Body of pancreas (tissue), 4 donors: ENCODE measurements around the gene BCL6. TPM values are rescaled to one million over a fixed set of nuclear protein-coding genes. Genes with fewer than 3 reads are reported as not detected.

Source experiments
- ATAC-seq: fragments of 150-250 bp; one replicate; pipeline ENCODE4 v1.9.1; 2016
- DNase-seq, 4 donors: peaks; one replicate each; pipeline ENCODE4 v3.0.0-alpha.2; 2019
- H3K27ac ChIP-seq, 4 donors: fragments of 200-600 bp; sonication (generic); 1 replicate in 3 of 4; 2 replicates in 1 of 4; pipeline versions ENCODE4 v1.5.1 to v1.6.1; 2016 to 2019; ENCODE audit warnings: mild to moderate bottlenecking in 1 of 4, mixed read lengths in 1 of 4, moderate library complexity in 1 of 4
- H3K27me3 ChIP-seq, 2 donors: fragments of 200-600 bp; sonication (generic); one replicate each; pipeline ENCODE4 v1.6.0; 2016; ENCODE audit warnings: mild to moderate bottlenecking in 1 of 2
- H3K36me3 ChIP-seq, 2 donors: fragments of 200-600 bp; sonication (generic); replicated peaks in 1 of 2; 2 replicates each; pipeline ENCODE4 v1.5.1; 2016; ENCODE audit warnings: low read depth in 2 of 2; ENCODE audit not compliant: insufficient read depth in 1 of 2
- H3K4me1 ChIP-seq: fragments of 200-600 bp; sonication (generic); one replicate; pipeline ENCODE4 v1.6.0; 2016
- H3K4me3 ChIP-seq, 2 donors: fragments of 200-600 bp; sonication (generic); 1 replicate in 1 of 2; 2 replicates in 1 of 2; pipeline ENCODE4 v1.5.1; 2016 to 2019
- H3K9me3 ChIP-seq, 3 donors: fragments of 200-600 bp; sonication (generic); 1 replicate in 2 of 3; 2 replicates in 1 of 3; pipeline ENCODE4 v1.5.1; 2016
- CTCF ChIP-seq, 7 experiments: fragments of 450-650 bp in 4 of 7; fragments of 200-600 bp in 3 of 7; sonication (generic) in 3 of 7; IDR thresholded peaks; one replicate each; pipeline ENCODE4 v1.5.1; 2016 to 2019; ENCODE audit warnings: antibody characterized with exemption in 7 of 7
- POLR2A ChIP-seq, 3 donors: fragments of 450-650 bp; IDR thresholded peaks; one replicate each; pipeline ENCODE4 v1.6.1; 2016; ENCODE audit warnings: antibody characterized with exemption in 3 of 3, mild to moderate bottlenecking in 2 of 3
- WGBS, 2 donors: methylation state at CpG; one replicate each; pipeline ENCODE4 v1.1.5; 2017; 5-methylcytosine and 5-hydroxymethylcytosine counted together
- intact Hi-C: fragments of 100-400 bp; cut with DNase I; formaldehyde crosslinking; loops from one replicate; pipeline ENCODE4 v1.15.1; 2023
- total RNA-seq, 2 donors: library from RNA; depleted of rRNA; stranded (reverse); fragments of >200 nt; gene quantifications; one replicate each; pipeline ENCODE4 v1.1.0, GENCODE V29; 2016

The BCL6 gene
- total RNA-seq, 2 donors from 2014 or later: 45.7 to 53.4 TPM

GRCh38 chr3:187773233-187774184 is 28.2 kb upstream of the BCL6 start:
- TF ChIP-seq CTCF (IDR thresholded peaks at IDR 0.05): no peak
- no peak for TF ChIP-seq POLR2A (IDR thresholded peaks at IDR 0.05)
- no peaks in the 10 kb centered on the region for H3K4me1 ChIP-seq
- H3K9me3 ChIP-seq: no peaks in the 10 kb centered on the region
- peak in 1 of 4 donors; percentile 16 for DNase-seq
- H3K4me3 ChIP-seq: no peak overlapping the region
- intact Hi-C loops: no loop called here
- H3K36me3 ChIP-seq: no peaks in the 10 kb centered on the region
- no peak for ATAC-seq
- 77 to 90% methylated on average over 19 of the region's 19 CpGs for WGBS, 2 donors
- no peaks in the 10 kb centered on the region for H3K27me3 ChIP-seq
- no peak overlapping the region for H3K27ac ChIP-seq

GRCh38 chr3:187770224-187770623 is 25.0 kb upstream of the BCL6 start:
- intact Hi-C loops: no loop called here
- no peak for TF ChIP-seq POLR2A (IDR thresholded peaks at IDR 0.05)
- TF ChIP-seq CTCF (IDR thresholded peaks at IDR 0.05): no peak
- no peak overlapping the region for H3K4me3 ChIP-seq

GRCh38 chr3:187769771-187770170 is 24.5 kb upstream of the BCL6 start:
- WGBS, 2 donors: 18 to 22% methylated on average over 2 of the region's 2 CpGs
- TF ChIP-seq CTCF (IDR thresholded peaks at IDR 0.05) (no peak), POLR2A (IDR thresholded peaks at IDR 0.05) (no peak)
- no peak overlapping the region for H3K27ac ChIP-seq
- no peaks in the 10 kb centered on the region for H3K36me3 ChIP-seq
- no peaks in the 10 kb centered on the region for H3K4me1 ChIP-seq
- no peaks in the 10 kb centered on the region for H3K9me3 ChIP-seq
- no peaks in the 10 kb centered on the region for H3K27me3 ChIP-seq
- H3K4me3 ChIP-seq: no peak overlapping the region
- intact Hi-C loops: no loop called here
- ATAC-seq (no peak), DNase-seq (no peak)

More at GRCh38 chr3:187770224-187770623, 25.0 kb upstream of the BCL6 start:
- H3K36me3 ChIP-seq: no peaks in the 10 kb centered on the region
- WGBS, 2 donors: 100% methylated on average over 1 of the region's 1 CpG
- no peaks in the 10 kb centered on the region for H3K27me3 ChIP-seq
- H3K9me3 ChIP-seq: no peaks in the 10 kb centered on the region
- no peak overlapping the region for H3K27ac ChIP-seq
- DNase-seq (no peak), ATAC-seq (no peak)
- no peaks in the 10 kb centered on the region for H3K4me1 ChIP-seq

- Histone ChIP-seq H3K27ac (no peak overlapping the region), H3K9me3 (no peaks in the 10 kb centered on the region), H3K4me1 (peaks cover 10% of the 10 kb centered on the region), H3K4me3 (no peak overlapping the region), H3K36me3 (no peaks in the 10 kb centered on the region), H3K27me3 (no peaks in the 10 kb centered on the region)
- TF ChIP-seq CTCF (IDR thresholded peaks at IDR 0.05): no peak
- TF ChIP-seq POLR2A (IDR thresholded peaks at IDR 0.05): no peak
- DNase-seq: no peak
- ATAC-seq: no peak
- WGBS, 2 donors: 85 to 89% methylated on average over 3 of the region's 3 CpGs
- intact Hi-C loops: no loop called here
Measured at GRCh38 chr3:187767266-187768012, 22.2 kb upstream of the BCL6 start.
